ENCODE measurements around the gene SVOP. TPM values are rescaled to one million over a fixed set of nuclear protein-coding genes. Genes with fewer than 3 reads are reported as not detected.

The SVOP gene
- total RNA-seq, 1 experiment from 2014 or later, result not detected

- in situ Hi-C loops (cut with HindIII; ENCODE audit: low pct_unique_long_range_greater_than_20kb, low sequenced_read_pairs), result no loop called here
- no peak for DNase-seq (ENCODE audit: low read depth)
These were observed 108.5 kb downstream of the SVOP start for GRCh38 chr12:108912361-108912760.

GRCh38 chr12:108911915-108912314 lies 109.0 kb downstream of the SVOP start:
- in situ Hi-C loops (cut with HindIII; ENCODE audit: low pct_unique_long_range_greater_than_20kb, low sequenced_read_pairs), result no loop called here

GRCh38 chr12:108910336-108910735 lies 110.5 kb downstream of the SVOP start:
- in situ Hi-C loops (cut with HindIII; ENCODE audit: low pct_unique_long_range_greater_than_20kb, low sequenced_read_pairs), result no loop called here

More at GRCh38 chr12:108911915-108912314, 109.0 kb downstream of the SVOP start:
- no peak for DNase-seq (ENCODE audit: low read depth)

GRCh38 chr12:108907839-108908351 lies 113.0 kb downstream of the SVOP start:
- in situ Hi-C loops (cut with HindIII; ENCODE audit: low pct_unique_long_range_greater_than_20kb, low sequenced_read_pairs), result no loop called here
- peak; percentile 60 for DNase-seq (ENCODE audit: low read depth)

More at GRCh38 chr12:108910336-108910735, 110.5 kb downstream of the SVOP start:
- DNase-seq (ENCODE audit: low read depth), result no peak

- in situ Hi-C loops (cut with HindIII; ENCODE audit: low pct_unique_long_range_greater_than_20kb, low sequenced_read_pairs), result no loop called here
- no peak for DNase-seq (ENCODE audit: low read depth)
These were observed 113.9 kb downstream of the SVOP start for GRCh38 chr12:108906971-108907370.

GRCh38 chr12:108905725-108906124 lies 115.1 kb downstream of the SVOP start:
- in situ Hi-C loops (cut with HindIII; ENCODE audit: low pct_unique_long_range_greater_than_20kb, low sequenced_read_pairs), result no loop called here
- no peak for DNase-seq (ENCODE audit: low read depth)

- no peak for DNase-seq (ENCODE audit: low read depth)
- in situ Hi-C loops (cut with HindIII; ENCODE audit: low pct_unique_long_range_greater_than_20kb, low sequenced_read_pairs), result no loop called here
These were observed 121.7 kb downstream of the SVOP start for GRCh38 chr12:108899145-108899544.

- in situ Hi-C loops (cut with HindIII; ENCODE audit: low pct_unique_long_range_greater_than_20kb, low sequenced_read_pairs), result no loop called here
- no peak for DNase-seq (ENCODE audit: low read depth)
These were observed 124.1 kb downstream of the SVOP start for GRCh38 chr12:108896817-108897216.

- in situ Hi-C loops (cut with HindIII; ENCODE audit: low pct_unique_long_range_greater_than_20kb, low sequenced_read_pairs), result no loop called here
- no peak for DNase-seq (ENCODE audit: low read depth)
These were observed 124.5 kb downstream of the SVOP start for GRCh38 chr12:108896336-108896735.

- no peak for DNase-seq (ENCODE audit: low read depth)
- in situ Hi-C loops (cut with HindIII; ENCODE audit: low pct_unique_long_range_greater_than_20kb, low sequenced_read_pairs), result no loop called here
These were observed 125.6 kb downstream of the SVOP start for GRCh38 chr12:108895220-108895802.

GRCh38 chr12:108890208-108890607 lies 130.7 kb downstream of the SVOP start:
- in situ Hi-C loops (cut with HindIII; ENCODE audit: low pct_unique_long_range_greater_than_20kb, low sequenced_read_pairs), result no loop called here
- DNase-seq (ENCODE audit: low read depth), result no peak

GRCh38 chr12:108888031-108888430 lies 132.8 kb downstream of the SVOP start:
- in situ Hi-C loops (cut with HindIII; ENCODE audit: low pct_unique_long_range_greater_than_20kb, low sequenced_read_pairs), result no loop called here

GRCh38 chr12:108886873-108887629 lies 133.8 kb downstream of the SVOP start:
- DNase-seq (ENCODE audit: low read depth), result no peak
- in situ Hi-C loops (cut with HindIII; ENCODE audit: low pct_unique_long_range_greater_than_20kb, low sequenced_read_pairs), result no loop called here

More at GRCh38 chr12:108888031-108888430, 132.8 kb downstream of the SVOP start:
- no peak for DNase-seq (ENCODE audit: low read depth)

- in situ Hi-C loops (cut with HindIII; ENCODE audit: low pct_unique_long_range_greater_than_20kb, low sequenced_read_pairs), result no loop called here
- DNase-seq (ENCODE audit: low read depth), result no peak
These were observed 136.5 kb downstream of the SVOP start for GRCh38 chr12:108884116-108885012.

- in situ Hi-C loops (cut with HindIII; ENCODE audit: low pct_unique_long_range_greater_than_20kb, low sequenced_read_pairs), result no loop called here
- DNase-seq (ENCODE audit: low read depth), result no peak
These were observed 138.9 kb downstream of the SVOP start for GRCh38 chr12:108881953-108882352.

- no peak for DNase-seq (ENCODE audit: low read depth)
- in situ Hi-C loops (cut with HindIII; ENCODE audit: low pct_unique_long_range_greater_than_20kb, low sequenced_read_pairs), result no loop called here
These were observed 141.1 kb downstream of the SVOP start, which contains the start of gene DAO for GRCh38 chr12:108879615-108880254. DAO (plus strand) TSS chr12:108880092; CDS start chr12:108885007, 4,915 bp downstream.

- in situ Hi-C loops (cut with HindIII; ENCODE audit: low pct_unique_long_range_greater_than_20kb, low sequenced_read_pairs), result no loop called here
These were observed 144.3 kb downstream of the SVOP start for GRCh38 chr12:108876550-108876949.

More at GRCh38 chr12:108876550-108876949, 144.3 kb downstream of the SVOP start:
- no peak for DNase-seq (ENCODE audit: low read depth)

All from Caki2 (cell line).